RWPE1 (cell line): Measurements from ENCODE around the gene SDF2L1.
A peak's percentile ranks its signal among the peaks of the same experiment; 100 is the strongest.

Experiments used
- CTCF ChIA-PET: fragments of 350-600 bp; sonication (Branson Sonifier 250); formaldehyde crosslinking; extraction: SDS; loops from one replicate; lab custom pipeline; 2021; lab: Yijun Ruan, JAX
- POLR2A ChIA-PET: fragments of 400-600 bp; formaldehyde crosslinking; extraction: SDS; loops from one replicate; lab custom pipeline; 2020; ENCODE audit warnings: antibody characterized with exemption; ENCODE audit not compliant: low non-redundant PET; lab: Yijun Ruan, JAX
- DNase-seq: peaks from one replicate; pipeline ENCODE4 v3.0.0; 2012; ENCODE audit warnings: low spot score
- H3K27ac ChIP-seq: fragments of 450-650 bp; 2 replicates; pipeline ENCODE4 v1.5.1; 2017
- TF ChIP-seq, protein P1 (sequence below): fragments of 450-650 bp; conservative IDR thresholded peaks from 2 replicates; pipeline ENCODE4 v1.5.1; 2017; ENCODE audit warnings: low read depth, mild to moderate bottlenecking

SDF2L1 gene

DNA sequence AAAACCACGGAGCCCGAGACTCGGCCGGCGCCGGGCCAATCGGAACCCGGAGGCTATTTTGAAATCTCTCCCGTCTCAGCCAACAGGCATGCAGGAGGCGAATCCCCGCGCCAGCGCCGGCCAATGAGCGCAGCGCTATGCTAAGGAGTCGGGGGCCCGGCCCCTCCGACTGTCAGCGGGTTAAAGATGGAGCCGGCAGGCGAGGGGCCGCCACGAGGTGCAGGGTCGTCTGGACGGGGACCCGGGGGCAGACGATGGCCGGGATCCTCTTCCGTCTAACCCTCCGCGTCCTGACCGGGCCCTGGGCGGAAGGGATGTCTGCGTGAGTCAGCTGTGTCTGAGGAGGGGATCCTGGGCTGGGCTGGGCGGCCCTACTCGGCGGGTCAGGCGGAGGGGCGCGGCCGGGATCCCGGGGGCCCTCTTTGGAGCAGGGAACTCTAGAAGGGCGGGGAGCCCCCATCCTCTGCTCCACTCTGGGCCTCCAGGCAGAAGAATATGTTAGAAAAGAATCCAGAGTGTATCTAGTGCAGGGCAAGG is 10.0 kb downstream of the SDF2L1 start:
- ChIA-PET POLR2A (no interaction called here), CTCF (no interaction called here)
- TF ChIP-seq, protein P1, sequence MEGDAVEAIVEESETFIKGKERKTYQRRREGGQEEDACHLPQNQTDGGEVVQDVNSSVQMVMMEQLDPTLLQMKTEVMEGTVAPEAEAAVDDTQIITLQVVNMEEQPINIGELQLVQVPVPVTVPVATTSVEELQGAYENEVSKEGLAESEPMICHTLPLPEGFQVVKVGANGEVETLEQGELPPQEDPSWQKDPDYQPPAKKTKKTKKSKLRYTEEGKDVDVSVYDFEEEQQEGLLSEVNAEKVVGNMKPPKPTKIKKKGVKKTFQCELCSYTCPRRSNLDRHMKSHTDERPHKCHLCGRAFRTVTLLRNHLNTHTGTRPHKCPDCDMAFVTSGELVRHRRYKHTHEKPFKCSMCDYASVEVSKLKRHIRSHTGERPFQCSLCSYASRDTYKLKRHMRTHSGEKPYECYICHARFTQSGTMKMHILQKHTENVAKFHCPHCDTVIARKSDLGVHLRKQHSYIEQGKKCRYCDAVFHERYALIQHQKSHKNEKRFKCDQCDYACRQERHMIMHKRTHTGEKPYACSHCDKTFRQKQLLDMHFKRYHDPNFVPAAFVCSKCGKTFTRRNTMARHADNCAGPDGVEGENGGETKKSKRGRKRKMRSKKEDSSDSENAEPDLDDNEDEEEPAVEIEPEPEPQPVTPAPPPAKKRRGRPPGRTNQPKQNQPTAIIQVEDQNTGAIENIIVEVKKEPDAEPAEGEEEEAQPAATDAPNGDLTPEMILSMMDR, result no peak
- DNase-seq, result peak; percentile 82
- peak overlapping the region; percentile 69 for H3K27ac ChIP-seq

DNA sequence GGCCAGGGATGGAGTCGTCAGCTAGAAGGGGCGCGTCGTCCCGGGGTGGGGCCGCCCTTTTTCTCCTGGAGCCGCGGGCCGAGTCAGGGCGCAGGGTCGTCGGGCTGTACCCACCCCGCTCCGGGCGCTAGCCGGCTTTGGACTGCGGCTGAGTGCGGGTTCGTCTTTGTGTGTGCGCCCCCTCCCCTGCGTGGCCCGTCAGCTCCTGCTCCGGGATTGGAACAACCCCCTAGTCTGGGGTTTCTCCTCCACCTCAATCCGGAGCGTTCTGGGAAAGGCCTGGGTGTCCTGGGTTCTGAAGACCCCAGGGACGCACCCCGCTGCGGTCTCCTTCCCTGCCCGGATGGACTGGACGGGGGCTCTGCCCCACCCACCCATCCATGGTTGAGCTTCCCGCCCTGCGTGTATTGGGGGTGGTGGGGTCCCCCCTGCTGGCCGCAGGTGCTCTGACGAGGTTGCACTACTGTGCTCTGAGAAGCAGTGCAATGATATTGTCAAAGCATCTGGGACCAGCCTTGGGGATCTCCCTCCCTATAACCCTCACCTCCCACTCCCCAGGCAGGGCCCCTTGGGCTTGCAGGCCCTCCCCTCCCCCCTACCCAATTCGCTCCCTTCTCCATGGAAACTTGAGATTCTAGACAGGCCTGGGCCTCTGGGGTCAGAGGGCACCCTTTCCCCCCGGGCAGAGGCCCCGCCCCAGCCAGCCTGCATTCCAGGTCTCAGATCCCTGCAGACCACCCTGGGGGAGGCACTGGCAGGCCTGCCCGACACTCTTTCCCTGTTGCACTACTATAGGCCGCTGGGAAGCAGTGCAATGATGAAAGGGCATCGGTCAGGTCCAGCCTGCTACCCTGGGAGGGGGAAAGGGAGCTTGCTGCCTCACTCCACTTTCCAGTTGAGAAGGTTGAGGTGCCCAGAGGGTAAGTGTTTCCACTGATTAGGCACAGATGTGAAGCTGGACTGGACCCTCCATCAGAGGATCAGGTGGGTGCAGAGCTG is 10.7 kb downstream of the SDF2L1 start:
- ChIA-PET CTCF (interaction anchor here (0.9 kb wide), 1 partner anchor 8 kb away, joined by 4 read pairs; no protein-coding TSS in a partner anchor), POLR2A (no interaction called here)
- no peak for DNase-seq
- TF ChIP-seq, protein P1, result no peak
- H3K27ac ChIP-seq, result peak overlapping the region; percentile 69

DNA sequence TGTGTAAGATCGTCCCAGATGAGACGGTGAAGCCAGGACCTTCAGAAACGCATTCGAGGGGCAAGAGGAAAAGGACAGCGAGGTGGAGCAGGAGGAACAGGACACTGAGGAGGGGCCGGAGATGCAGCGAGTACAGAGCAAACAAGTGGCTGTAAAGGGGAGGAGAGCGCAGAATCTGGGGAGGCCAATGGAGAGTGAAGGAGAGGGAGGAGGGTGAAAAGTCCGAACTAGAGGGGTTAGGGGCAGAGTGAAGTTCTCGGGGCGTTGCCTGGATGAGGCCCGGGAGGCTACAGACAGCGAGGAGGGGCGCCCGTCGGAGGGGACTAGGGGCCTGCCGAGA is 14.9 kb downstream of the SDF2L1 start:
- H3K27ac ChIP-seq, result peak overlapping the region; percentile 44
- TF ChIP-seq, protein P1, result no peak
- ChIA-PET CTCF (interaction anchor here (0.6 kb wide), 1 partner anchor 34 kb away, joined by 3 read pairs; no protein-coding TSS in a partner anchor), POLR2A (no interaction called here)
- no peak for DNase-seq

DNA sequence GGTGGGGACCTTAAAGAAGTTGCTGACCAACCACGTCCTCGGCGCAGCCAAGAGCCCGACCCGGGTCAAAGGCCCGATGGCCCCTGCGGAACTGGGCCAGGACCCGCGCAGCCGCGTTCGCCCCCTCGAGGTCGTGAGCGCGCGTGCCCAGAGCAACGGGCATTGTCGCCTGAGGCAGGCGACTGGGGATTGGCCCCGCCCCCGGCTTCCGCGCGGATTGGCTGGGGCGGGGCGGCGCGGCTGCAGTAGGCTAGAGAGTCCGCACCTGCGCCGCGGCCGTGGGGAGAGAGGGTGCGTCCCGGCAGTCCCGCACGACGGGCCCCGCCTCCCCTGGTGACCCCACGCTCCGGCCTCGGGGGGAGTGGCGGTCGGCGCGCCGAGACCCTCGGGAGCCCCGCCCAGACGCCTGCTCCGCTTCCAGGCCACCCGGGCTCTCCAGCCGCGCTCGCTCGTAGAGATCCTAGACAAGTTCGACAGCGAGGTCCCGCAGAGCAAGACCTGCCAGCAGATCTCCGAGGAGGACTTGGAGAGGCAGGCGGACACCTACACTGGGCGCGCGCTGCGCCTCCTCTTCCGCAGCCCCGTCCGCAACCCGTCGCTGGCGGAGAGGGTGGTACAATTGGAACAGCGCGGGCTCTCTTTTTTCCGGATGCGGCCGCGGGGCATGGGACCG is 15.4 kb downstream of the SDF2L1 start:
- peak overlapping the region; percentile 44 for H3K27ac ChIP-seq
- peak; percentile 60 for DNase-seq

DNA sequence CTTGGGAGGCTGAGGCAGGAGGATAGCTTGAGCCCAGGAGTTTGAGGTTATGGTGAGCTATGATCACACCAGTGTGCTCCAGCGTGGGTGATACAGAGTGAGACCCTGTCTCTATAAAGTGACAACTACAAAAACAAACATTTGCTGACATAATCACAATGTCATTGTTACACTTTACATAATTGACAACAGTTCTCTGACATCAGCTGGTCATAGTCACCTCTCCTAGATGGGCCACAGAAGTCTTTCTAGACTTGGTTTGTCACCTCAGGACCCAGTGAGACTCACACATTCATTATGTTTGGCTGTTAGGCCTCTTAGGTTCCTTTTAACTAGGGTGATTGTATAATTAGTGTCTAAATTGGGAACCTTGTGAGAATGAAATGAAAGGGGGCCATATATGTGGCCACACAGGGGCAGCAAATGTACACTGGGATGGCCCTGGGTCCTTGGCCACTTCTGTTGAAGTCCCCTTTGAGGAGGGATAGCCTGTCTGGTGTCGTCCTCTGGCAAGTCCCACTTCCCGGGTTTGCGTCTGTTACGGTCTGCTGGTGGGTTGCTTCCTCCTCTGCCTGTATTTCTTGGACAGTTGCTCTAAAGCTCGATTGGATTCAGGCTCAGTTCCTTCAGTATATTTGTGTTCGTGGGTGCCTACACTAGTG is 17.9 kb downstream of the SDF2L1 start:
- TF ChIP-seq, protein P1, result no peak
- no peak for DNase-seq
- ChIA-PET POLR2A (no interaction called here), CTCF (interaction anchor here (0.6 kb wide), 1 partner anchor 467 kb away, joined by 4 read pairs; no protein-coding TSS in a partner anchor)
- no peak overlapping the region for H3K27ac ChIP-seq

More for the DNA sequence above, 15.4 kb downstream of the SDF2L1 start:
- ChIA-PET CTCF (interaction anchor here (0.7 kb wide), 1 partner anchor 11 kb away, joined by 4 read pairs; no protein-coding TSS in a partner anchor), POLR2A (no interaction called here)
- TF ChIP-seq, protein P1, result 0 out of 2 replicates have a peak, but pooled peaks have one; percentile 11
